ENCODE results near the gene DPF3. TPM values are rescaled to one million over a fixed set of nuclear protein-coding genes. Genes with fewer than 3 reads are reported as not detected.

DPF3 gene
- total RNA-seq, 1 experiment from 2014 or later = 0.31 TPM

DNA sequence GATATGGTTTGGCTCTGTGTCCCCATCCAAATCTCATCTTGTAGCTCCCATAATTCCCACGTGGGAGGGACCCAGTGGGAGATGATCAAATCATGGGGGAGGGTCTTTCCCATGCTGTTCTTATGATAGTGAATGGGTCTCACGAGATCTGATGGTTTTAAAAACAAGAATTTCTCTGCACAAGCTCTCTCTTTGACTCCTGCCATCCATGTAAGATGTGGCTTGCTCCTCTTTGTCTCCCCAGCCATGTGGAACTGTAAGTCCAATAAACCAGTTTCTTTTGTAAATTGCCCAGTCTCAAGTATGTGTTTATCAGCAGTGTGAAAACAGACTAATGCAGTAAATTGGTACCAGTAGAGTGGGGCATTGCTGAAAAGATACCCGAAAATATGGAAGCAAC is 146.2 kb downstream of the DPF3 start:
- H3K27me3 Mint-ChIP-seq (ENCODE audit: low read depth) = no peaks in the 10 kb centered on the region; the same call in 1 of the 2 replicates
- CTCF ChIA-PET = no interaction called here
- no peak for DNase-seq (ENCODE audit: low spot score)
- TF ChIP-seq, protein P1, sequence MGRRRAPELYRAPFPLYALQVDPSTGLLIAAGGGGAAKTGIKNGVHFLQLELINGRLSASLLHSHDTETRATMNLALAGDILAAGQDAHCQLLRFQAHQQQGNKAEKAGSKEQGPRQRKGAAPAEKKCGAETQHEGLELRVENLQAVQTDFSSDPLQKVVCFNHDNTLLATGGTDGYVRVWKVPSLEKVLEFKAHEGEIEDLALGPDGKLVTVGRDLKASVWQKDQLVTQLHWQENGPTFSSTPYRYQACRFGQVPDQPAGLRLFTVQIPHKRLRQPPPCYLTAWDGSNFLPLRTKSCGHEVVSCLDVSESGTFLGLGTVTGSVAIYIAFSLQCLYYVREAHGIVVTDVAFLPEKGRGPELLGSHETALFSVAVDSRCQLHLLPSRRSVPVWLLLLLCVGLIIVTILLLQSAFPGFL (CRISPR knock-in tag; IDR thresholded peaks at IDR 0.05; ENCODE audit: borderline replicate concordance) = no peak
- TF ChIP-seq, protein P2, sequence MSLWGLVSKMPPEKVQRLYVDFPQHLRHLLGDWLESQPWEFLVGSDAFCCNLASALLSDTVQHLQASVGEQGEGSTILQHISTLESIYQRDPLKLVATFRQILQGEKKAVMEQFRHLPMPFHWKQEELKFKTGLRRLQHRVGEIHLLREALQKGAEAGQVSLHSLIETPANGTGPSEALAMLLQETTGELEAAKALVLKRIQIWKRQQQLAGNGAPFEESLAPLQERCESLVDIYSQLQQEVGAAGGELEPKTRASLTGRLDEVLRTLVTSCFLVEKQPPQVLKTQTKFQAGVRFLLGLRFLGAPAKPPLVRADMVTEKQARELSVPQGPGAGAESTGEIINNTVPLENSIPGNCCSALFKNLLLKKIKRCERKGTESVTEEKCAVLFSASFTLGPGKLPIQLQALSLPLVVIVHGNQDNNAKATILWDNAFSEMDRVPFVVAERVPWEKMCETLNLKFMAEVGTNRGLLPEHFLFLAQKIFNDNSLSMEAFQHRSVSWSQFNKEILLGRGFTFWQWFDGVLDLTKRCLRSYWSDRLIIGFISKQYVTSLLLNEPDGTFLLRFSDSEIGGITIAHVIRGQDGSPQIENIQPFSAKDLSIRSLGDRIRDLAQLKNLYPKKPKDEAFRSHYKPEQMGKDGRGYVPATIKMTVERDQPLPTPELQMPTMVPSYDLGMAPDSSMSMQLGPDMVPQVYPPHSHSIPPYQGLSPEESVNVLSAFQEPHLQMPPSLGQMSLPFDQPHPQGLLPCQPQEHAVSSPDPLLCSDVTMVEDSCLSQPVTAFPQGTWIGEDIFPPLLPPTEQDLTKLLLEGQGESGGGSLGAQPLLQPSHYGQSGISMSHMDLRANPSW (CRISPR knock-in tag; conservative IDR thresholded peaks at IDR 0.05; ENCODE audit: low read depth) = no peak
- TF ChIP-seq, protein P3, sequence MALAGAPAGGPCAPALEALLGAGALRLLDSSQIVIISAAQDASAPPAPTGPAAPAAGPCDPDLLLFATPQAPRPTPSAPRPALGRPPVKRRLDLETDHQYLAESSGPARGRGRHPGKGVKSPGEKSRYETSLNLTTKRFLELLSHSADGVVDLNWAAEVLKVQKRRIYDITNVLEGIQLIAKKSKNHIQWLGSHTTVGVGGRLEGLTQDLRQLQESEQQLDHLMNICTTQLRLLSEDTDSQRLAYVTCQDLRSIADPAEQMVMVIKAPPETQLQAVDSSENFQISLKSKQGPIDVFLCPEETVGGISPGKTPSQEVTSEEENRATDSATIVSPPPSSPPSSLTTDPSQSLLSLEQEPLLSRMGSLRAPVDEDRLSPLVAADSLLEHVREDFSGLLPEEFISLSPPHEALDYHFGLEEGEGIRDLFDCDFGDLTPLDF (CRISPR knock-in tag; IDR thresholded peaks at IDR 0.05) = no peak
- TF ChIP-seq, protein P4, sequence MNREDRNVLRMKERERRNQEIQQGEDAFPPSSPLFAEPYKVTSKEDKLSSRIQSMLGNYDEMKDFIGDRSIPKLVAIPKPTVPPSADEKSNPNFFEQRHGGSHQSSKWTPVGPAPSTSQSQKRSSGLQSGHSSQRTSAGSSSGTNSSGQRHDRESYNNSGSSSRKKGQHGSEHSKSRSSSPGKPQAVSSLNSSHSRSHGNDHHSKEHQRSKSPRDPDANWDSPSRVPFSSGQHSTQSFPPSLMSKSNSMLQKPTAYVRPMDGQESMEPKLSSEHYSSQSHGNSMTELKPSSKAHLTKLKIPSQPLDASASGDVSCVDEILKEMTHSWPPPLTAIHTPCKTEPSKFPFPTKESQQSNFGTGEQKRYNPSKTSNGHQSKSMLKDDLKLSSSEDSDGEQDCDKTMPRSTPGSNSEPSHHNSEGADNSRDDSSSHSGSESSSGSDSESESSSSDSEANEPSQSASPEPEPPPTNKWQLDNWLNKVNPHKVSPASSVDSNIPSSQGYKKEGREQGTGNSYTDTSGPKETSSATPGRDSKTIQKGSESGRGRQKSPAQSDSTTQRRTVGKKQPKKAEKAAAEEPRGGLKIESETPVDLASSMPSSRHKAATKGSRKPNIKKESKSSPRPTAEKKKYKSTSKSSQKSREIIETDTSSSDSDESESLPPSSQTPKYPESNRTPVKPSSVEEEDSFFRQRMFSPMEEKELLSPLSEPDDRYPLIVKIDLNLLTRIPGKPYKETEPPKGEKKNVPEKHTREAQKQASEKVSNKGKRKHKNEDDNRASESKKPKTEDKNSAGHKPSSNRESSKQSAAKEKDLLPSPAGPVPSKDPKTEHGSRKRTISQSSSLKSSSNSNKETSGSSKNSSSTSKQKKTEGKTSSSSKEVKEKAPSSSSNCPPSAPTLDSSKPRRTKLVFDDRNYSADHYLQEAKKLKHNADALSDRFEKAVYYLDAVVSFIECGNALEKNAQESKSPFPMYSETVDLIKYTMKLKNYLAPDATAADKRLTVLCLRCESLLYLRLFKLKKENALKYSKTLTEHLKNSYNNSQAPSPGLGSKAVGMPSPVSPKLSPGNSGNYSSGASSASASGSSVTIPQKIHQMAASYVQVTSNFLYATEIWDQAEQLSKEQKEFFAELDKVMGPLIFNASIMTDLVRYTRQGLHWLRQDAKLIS (CRISPR knock-in tag; IDR thresholded peaks at IDR 0.05; ENCODE audit: borderline replicate concordance) = no peak
- TF ChIP-seq, protein P5, sequence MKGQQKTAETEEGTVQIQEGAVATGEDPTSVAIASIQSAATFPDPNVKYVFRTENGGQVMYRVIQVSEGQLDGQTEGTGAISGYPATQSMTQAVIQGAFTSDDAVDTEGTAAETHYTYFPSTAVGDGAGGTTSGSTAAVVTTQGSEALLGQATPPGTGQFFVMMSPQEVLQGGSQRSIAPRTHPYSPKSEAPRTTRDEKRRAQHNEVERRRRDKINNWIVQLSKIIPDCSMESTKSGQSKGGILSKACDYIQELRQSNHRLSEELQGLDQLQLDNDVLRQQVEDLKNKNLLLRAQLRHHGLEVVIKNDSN (CRISPR knock-in tag; IDR thresholded peaks at IDR 0.05) = no peak
- TF ChIP-seq SOX15 (CRISPR knock-in tag; IDR thresholded peaks at IDR 0.05) (no peak), ELF4 (CRISPR knock-in tag; IDR thresholded peaks at IDR 0.05; ENCODE audit: low read depth) (no peak), TEAD4 (CRISPR knock-in tag; IDR thresholded peaks at IDR 0.05) (no peak), PRRX2 (CRISPR knock-in tag; IDR thresholded peaks at IDR 0.05) (no peak), MXD4 (CRISPR knock-in tag; IDR thresholded peaks at IDR 0.05; ENCODE audit: borderline replicate concordance) (no peak), CREB1 (CRISPR knock-in tag; IDR thresholded peaks at IDR 0.05) (no peak), ZNF671 (CRISPR knock-in tag; IDR thresholded peaks at IDR 0.05) (no peak), FOXP1 (CRISPR knock-in tag; IDR thresholded peaks at IDR 0.05; ENCODE audit: borderline replicate concordance) (no peak), CREM (CRISPR knock-in tag; IDR thresholded peaks at IDR 0.05) (no peak), ZNF138 (CRISPR knock-in tag; conservative IDR thresholded peaks at IDR 0.05) (no peak)
- TF ChIP-seq, protein P6, sequence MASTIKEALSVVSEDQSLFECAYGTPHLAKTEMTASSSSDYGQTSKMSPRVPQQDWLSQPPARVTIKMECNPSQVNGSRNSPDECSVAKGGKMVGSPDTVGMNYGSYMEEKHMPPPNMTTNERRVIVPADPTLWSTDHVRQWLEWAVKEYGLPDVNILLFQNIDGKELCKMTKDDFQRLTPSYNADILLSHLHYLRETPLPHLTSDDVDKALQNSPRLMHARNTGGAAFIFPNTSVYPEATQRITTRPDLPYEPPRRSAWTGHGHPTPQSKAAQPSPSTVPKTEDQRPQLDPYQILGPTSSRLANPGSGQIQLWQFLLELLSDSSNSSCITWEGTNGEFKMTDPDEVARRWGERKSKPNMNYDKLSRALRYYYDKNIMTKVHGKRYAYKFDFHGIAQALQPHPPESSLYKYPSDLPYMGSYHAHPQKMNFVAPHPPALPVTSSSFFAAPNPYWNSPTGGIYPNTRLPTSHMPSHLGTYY (CRISPR knock-in tag; IDR thresholded peaks at IDR 0.05) = no peak
- TF ChIP-seq, protein P7, sequence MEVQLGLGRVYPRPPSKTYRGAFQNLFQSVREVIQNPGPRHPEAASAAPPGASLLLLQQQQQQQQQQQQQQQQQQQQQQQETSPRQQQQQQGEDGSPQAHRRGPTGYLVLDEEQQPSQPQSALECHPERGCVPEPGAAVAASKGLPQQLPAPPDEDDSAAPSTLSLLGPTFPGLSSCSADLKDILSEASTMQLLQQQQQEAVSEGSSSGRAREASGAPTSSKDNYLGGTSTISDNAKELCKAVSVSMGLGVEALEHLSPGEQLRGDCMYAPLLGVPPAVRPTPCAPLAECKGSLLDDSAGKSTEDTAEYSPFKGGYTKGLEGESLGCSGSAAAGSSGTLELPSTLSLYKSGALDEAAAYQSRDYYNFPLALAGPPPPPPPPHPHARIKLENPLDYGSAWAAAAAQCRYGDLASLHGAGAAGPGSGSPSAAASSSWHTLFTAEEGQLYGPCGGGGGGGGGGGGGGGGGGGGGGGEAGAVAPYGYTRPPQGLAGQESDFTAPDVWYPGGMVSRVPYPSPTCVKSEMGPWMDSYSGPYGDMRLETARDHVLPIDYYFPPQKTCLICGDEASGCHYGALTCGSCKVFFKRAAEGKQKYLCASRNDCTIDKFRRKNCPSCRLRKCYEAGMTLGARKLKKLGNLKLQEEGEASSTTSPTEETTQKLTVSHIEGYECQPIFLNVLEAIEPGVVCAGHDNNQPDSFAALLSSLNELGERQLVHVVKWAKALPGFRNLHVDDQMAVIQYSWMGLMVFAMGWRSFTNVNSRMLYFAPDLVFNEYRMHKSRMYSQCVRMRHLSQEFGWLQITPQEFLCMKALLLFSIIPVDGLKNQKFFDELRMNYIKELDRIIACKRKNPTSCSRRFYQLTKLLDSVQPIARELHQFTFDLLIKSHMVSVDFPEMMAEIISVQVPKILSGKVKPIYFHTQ (CRISPR knock-in tag; IDR thresholded peaks at IDR 0.05) = no peak
- TF ChIP-seq, protein P8, sequence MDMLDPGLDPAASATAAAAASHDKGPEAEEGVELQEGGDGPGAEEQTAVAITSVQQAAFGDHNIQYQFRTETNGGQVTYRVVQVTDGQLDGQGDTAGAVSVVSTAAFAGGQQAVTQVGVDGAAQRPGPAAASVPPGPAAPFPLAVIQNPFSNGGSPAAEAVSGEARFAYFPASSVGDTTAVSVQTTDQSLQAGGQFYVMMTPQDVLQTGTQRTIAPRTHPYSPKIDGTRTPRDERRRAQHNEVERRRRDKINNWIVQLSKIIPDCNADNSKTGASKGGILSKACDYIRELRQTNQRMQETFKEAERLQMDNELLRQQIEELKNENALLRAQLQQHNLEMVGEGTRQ (CRISPR knock-in tag; IDR thresholded peaks at IDR 0.05) = no peak
- TF ChIP-seq, protein P9, sequence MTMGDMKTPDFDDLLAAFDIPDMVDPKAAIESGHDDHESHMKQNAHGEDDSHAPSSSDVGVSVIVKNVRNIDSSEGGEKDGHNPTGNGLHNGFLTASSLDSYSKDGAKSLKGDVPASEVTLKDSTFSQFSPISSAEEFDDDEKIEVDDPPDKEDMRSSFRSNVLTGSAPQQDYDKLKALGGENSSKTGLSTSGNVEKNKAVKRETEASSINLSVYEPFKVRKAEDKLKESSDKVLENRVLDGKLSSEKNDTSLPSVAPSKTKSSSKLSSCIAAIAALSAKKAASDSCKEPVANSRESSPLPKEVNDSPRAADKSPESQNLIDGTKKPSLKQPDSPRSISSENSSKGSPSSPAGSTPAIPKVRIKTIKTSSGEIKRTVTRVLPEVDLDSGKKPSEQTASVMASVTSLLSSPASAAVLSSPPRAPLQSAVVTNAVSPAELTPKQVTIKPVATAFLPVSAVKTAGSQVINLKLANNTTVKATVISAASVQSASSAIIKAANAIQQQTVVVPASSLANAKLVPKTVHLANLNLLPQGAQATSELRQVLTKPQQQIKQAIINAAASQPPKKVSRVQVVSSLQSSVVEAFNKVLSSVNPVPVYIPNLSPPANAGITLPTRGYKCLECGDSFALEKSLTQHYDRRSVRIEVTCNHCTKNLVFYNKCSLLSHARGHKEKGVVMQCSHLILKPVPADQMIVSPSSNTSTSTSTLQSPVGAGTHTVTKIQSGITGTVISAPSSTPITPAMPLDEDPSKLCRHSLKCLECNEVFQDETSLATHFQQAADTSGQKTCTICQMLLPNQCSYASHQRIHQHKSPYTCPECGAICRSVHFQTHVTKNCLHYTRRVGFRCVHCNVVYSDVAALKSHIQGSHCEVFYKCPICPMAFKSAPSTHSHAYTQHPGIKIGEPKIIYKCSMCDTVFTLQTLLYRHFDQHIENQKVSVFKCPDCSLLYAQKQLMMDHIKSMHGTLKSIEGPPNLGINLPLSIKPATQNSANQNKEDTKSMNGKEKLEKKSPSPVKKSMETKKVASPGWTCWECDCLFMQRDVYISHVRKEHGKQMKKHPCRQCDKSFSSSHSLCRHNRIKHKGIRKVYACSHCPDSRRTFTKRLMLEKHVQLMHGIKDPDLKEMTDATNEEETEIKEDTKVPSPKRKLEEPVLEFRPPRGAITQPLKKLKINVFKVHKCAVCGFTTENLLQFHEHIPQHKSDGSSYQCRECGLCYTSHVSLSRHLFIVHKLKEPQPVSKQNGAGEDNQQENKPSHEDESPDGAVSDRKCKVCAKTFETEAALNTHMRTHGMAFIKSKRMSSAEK (CRISPR knock-in tag; IDR thresholded peaks at IDR 0.05; ENCODE audit: borderline replicate concordance) = no peak
- POLR2A ChIA-PET = no interaction called here
- peaks cover 3% of the 10 kb centered on the region for H3K4me1 Mint-ChIP-seq
- H3K4me3 Mint-ChIP-seq = no peak overlapping the region
- peaks cover 21% of the 10 kb centered on the region for H3K9me3 Mint-ChIP-seq
- peaks cover 16% of the 10 kb centered on the region for H3K36me3 Mint-ChIP-seq
- no peak for ATAC-seq
- H3K27ac Mint-ChIP-seq = no peak overlapping the region
